Testis (tissue), 3 donors: ENCODE measurements around the gene DYNC1LI1. TPM values are rescaled to one million over a fixed set of nuclear protein-coding genes. Genes with fewer than 3 reads are reported as not detected.

Experiments used
- DNase-seq: peaks from one replicate; pipeline ENCODE4 v3.0.0-alpha.2; 2019
- H3K27ac ChIP-seq, 2 donors: fragments of 200-600 bp; sonication (generic); one replicate each; pipeline ENCODE4 v1.5.1; 2019
- H3K27me3 ChIP-seq: fragments of 200-600 bp; sonication (generic); one replicate; pipeline ENCODE4 v1.5.1; 2019
- H3K36me3 ChIP-seq: fragments of 200-600 bp; sonication (generic); one replicate; pipeline ENCODE4 v1.5.1; 2017; ENCODE audit warnings: low read depth; ENCODE audit errors: missing control alignments
- H3K4me1 ChIP-seq: fragments of 200-600 bp; sonication (generic); one replicate; pipeline ENCODE4 v1.5.1; 2019
- H3K4me3 ChIP-seq, 2 donors: fragments of 200-600 bp; sonication (generic); one replicate each; pipeline ENCODE4 v1.5.1; 2017 to 2019
- H3K9me3 ChIP-seq: fragments of 200-600 bp; sonication (generic); one replicate; pipeline ENCODE4 v1.5.1; 2017
- CTCF ChIP-seq, 3 experiments: fragments of 450-650 bp in 2 of 3; fragments of 200-600 bp in 1 of 3; sonication (generic) in 1 of 3; IDR thresholded peaks; one replicate each; pipeline ENCODE4 v1.5.1; 2016 to 2019; ENCODE audit warnings: antibody characterized with exemption in 3 of 3, mild to moderate bottlenecking in 2 of 3, moderate library complexity in 1 of 3
- POLR2A ChIP-seq: fragments of 450-650 bp; IDR thresholded peaks from one replicate; pipeline ENCODE4 v1.6.1; 2017; ENCODE audit warnings: antibody characterized with exemption, mild to moderate bottlenecking, moderate library complexity
- WGBS, 2 donors: methylation state at CpG; one replicate each; pipeline ENCODE4 v1.1.5; 2018; 5-methylcytosine and 5-hydroxymethylcytosine counted together
- intact Hi-C: fragments of 100-400 bp; cut with DNase I; formaldehyde crosslinking; loops from one replicate; pipeline ENCODE4 v1.15.1; 2023; ENCODE audit warnings: low total_unique reads
- polyA plus RNA-seq: library from polyadenylated mRNA; stranded (reverse); fragments of 350-450 nt; fragmentation: Illumina TruSeq; extraction: RNeasy Lipid Tissue Mini Kit (QIAGEN cat#74804); gene quantifications from one replicate; pipeline ENCODE4 v1.2.3, GENCODE V29; 2014; ENCODE audit warnings: low read depth, low replicate concordance; ENCODE audit not compliant: insufficient read depth
- total RNA-seq, 2 donors: library from RNA; depleted of rRNA; stranded (reverse); fragments of >200 nt; gene quantifications; one replicate each; pipeline ENCODE4 v1.2.3, GENCODE V29; 2016

DYNC1LI1 gene
- total and polyA plus RNA-seq, 3 donors from 2014 or later, result 53.9 to 85.7 (median 61.3) TPM

DNA sequence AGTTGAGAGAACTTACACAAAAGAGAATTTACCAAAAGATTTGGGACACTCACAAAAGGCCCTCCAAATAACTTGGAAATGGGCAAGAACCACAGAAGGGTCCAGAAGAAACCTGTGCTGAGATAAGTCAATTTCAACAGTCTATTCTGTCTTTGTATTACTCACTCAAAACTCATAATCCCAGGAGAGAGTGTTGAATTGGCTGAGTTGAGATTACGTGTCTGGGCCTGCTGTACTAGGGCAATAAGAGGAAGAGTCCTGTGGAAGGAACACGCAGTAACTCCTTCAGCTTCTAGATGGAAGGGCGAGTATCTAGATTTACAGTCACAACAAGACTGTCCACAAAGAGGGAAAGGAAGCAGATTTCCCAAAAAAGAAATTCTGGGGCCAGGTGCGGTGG lies 42.5 kb upstream of the DYNC1LI1 start:
- no peak for TF ChIP-seq POLR2A
- no peak for TF ChIP-seq CTCF (IDR thresholded peaks at IDR 0.05)
- Histone ChIP-seq H3K4me1 (no peaks in the 10 kb centered on the region), H3K36me3 (no peaks in the 10 kb centered on the region), H3K9me3 (no peaks in the 10 kb centered on the region), H3K27ac (no peak overlapping the region), H3K27me3 (no peaks in the 10 kb centered on the region), H3K4me3 (no peak overlapping the region)
- WGBS, 2 donors, result 91 to 93% methylated on average over 4 of the region's 4 CpGs
- no peak for DNase-seq
- intact Hi-C loops, result no loop called here

DNA sequence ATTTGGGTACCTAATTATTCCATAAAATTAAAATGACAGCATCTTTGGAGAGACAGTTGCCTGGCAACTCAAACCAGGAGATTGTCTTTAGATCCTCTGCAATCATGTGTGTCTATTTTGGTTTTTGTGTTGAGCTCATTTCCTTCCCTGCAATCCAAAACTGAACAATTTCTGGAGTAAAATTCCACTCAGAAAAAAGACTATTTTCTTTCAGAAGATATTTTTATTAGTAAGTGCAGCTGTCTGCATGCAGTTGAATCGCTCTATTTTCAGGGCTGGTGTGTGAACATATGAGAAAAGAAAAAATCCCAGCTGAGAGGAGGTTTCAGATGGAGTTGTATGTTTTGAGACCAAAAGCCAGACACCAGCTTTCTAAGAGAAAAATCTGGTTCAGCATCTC lies 41.9 kb upstream of the DYNC1LI1 start:
- no peaks in the 10 kb centered on the region for H3K9me3 ChIP-seq
- 79 to 94% methylated on average over 1 of the region's 1 CpG for WGBS, 2 donors
- TF ChIP-seq CTCF (IDR thresholded peaks at IDR 0.05) (no peak), POLR2A (no peak)
- H3K36me3 ChIP-seq, result no peaks in the 10 kb centered on the region
- DNase-seq, result no peak
- intact Hi-C loops, result no loop called here
- no peaks in the 10 kb centered on the region for H3K4me1 ChIP-seq
- H3K27ac ChIP-seq, result no peak overlapping the region
- no peaks in the 10 kb centered on the region for H3K27me3 ChIP-seq
- H3K4me3 ChIP-seq, result no peak overlapping the region

- intact Hi-C loops, result no loop called here
- DNase-seq, result no peak
- WGBS, 2 donors, result 86 to 90% methylated on average over 2 of the region's 2 CpGs
- Histone ChIP-seq H3K4me3 (no peak overlapping the region), H3K4me1 (no peaks in the 10 kb centered on the region), H3K36me3 (no peaks in the 10 kb centered on the region), H3K27ac (no peak overlapping the region), H3K9me3 (no peaks in the 10 kb centered on the region), H3K27me3 (no peaks in the 10 kb centered on the region)
- TF ChIP-seq CTCF (IDR thresholded peaks at IDR 0.05) (no peak), POLR2A (no peak)
Measured at GRCh38 chr3:32607522-32607921, 36.9 kb upstream of the DYNC1LI1 start.

- Histone ChIP-seq H3K9me3 (no peaks in the 10 kb centered on the region), H3K27me3 (no peaks in the 10 kb centered on the region), H3K4me1 (no peaks in the 10 kb centered on the region), H3K4me3 (no peak overlapping the region), H3K36me3 (no peaks in the 10 kb centered on the region), H3K27ac (no peak overlapping the region)
- intact Hi-C loops, result no loop called here
- DNase-seq, result no peak
- WGBS, 2 donors, result 81 to 96% methylated on average over 3 of the region's 3 CpGs
- TF ChIP-seq CTCF (IDR thresholded peaks at IDR 0.05) (no peak), POLR2A (no peak)
Measured at GRCh38 chr3:32606960-32607359, 36.3 kb upstream of the DYNC1LI1 start.

DNA sequence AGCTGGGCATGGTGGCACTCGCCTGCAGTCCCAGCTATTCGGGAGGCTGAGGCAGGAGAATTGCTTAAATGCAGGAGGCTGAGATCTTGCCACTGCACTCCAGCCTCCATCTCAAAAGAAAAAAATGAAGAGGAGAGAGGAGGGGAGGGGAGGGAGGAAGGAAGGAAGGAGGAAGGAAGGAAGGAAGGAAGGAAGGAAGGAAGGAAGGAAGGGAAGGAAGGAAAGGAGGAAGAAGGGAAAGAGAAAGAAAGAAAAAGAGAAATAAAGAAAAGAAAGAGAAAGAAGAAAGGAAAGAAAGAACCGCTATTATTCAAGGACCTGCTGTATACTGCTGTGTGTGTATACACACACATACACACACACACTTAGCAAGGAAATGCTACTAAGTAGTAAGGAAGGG lies 35.6 kb upstream of the DYNC1LI1 start:
- no peak overlapping the region for H3K4me3 ChIP-seq
- intact Hi-C loops, result no loop called here
- no peak overlapping the region for H3K27ac ChIP-seq
- TF ChIP-seq CTCF (IDR thresholded peaks at IDR 0.05), result no peak
- TF ChIP-seq POLR2A, result no peak
- no peaks in the 10 kb centered on the region for H3K36me3 ChIP-seq
- no peaks in the 10 kb centered on the region for H3K4me1 ChIP-seq
- no peaks in the 10 kb centered on the region for H3K27me3 ChIP-seq
- DNase-seq, result no peak
- no peaks in the 10 kb centered on the region for H3K9me3 ChIP-seq
- 91 to 94% methylated on average over 3 of the region's 3 CpGs for WGBS, 2 donors
